HG03558 (cell line): ENCODE results near the gene SYF2.

Experiments
- ATAC-seq: cut with Tn5 transposase; IDR thresholded peaks from one replicate; pipeline ENCODE4 v1.9.1; 2021; ENCODE audit warnings: moderate number of reproducible peaks; ENCODE audit not compliant: unreplicated experiment; ENCODE audit errors: extremely low read depth

The SYF2 gene

DNA sequence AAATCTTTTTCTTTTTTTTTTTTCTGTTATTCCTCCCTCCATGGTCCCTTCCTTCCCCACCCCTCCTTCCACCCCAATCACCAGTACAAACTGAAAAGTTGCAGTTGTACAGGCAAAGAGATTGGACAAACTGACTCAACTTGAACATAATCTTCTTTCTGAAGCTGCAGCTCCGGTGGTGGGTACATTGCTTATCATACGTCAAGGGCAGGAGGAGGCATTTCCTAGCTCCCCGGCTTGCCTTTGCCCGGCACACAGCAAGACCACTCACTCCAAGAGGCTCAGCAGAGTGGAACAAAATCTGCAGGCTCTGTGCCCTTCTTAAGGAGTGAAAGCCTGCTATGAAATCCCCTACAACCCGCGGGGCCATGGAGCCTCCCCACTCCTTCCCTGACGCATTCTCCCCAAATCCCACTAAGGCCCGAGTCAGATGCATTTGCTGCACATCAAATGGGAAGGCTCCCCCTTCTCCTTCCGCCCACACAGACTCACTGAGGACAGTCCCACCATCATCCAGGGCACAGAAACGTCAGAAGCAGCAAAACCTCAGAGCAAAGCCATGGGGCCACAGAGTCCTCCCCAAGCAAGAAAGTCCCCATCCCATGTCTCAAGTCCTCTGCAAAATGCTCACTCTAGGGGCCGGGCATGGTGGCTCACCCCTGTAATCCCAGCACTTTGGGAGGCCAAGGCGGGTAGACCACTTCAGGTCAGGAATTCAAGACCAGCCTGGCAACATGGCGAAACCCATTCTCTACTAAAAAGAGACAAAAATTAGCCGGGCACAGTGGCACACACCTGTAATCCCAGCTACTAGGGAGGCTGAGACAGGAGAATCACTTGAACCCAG is 45.9 kb downstream of the SYF2 start:
- ATAC-seq, result no peak

DNA sequence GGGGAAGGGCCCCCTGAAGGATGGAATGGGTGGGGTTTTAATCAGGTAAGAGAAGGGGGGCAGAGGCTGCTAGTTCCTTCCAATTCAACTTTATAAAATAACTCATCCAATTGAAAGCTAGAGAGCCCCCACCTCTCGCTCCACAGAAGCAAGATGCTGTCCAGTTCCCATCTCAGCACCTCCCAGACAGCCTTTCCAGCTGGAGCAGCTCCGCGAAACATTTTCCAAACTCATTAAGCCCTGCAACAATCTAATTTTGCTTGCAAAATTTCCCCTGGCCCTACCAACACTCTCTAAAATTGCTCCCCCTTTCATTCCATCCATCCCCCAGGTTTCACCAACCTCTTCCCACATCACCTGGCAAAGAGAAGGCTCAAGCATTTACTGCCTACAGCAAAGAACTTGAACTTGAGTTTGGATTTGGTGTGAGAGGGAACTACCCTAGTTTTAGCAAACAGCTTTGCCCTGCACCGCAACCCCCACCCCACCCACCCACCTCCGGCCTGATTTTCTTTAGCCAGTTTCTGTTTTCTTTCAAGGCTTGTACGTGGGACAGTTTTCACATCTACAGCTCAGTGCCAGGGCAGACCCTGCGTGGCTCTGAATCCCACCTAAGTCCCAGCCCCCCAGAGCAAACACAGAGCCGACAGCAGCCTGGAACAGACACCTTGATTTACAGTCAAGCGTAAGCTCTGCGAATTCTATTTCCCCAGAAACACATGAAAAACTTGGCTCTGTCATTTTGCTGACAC is 46.7 kb downstream of the SYF2 start:
- ATAC-seq, result no peak

DNA sequence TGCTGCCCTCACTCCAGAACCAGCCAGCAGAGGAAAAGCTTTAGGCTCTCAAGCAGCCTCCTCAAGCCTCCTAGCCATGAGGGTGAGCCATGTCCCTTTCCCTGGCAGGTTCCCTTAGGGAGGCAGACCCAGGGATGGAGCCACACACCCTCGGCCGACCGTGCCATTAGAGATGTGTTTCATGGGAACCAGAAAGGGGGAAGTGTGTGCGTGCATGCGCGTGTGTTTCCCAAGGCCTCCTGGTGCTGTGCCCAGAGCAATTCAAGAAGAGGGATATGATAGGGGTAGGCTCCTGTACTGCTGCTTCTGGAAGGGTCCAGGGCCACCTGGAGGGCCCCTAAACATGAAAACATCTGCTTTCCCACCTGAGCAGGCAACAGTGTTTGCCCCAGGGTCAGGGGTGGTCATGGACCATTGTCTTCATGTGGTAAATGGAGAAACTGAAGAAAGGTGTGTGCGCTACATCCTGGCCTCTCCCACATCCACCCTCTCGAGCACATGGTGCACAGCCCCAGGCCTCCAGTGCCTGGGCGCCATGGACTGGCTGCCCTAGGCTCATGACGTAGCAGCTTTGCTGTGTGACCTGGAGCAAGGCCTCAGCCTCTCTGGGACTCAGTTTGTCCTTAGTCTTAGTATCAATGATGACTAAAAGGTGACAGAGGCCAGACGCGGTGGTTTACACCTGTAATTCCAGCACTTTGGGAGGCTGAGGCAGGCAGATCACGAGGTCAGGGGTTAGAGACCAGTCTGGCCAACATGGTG is 48.1 kb downstream of the SYF2 start:
- no peak for ATAC-seq

DNA sequence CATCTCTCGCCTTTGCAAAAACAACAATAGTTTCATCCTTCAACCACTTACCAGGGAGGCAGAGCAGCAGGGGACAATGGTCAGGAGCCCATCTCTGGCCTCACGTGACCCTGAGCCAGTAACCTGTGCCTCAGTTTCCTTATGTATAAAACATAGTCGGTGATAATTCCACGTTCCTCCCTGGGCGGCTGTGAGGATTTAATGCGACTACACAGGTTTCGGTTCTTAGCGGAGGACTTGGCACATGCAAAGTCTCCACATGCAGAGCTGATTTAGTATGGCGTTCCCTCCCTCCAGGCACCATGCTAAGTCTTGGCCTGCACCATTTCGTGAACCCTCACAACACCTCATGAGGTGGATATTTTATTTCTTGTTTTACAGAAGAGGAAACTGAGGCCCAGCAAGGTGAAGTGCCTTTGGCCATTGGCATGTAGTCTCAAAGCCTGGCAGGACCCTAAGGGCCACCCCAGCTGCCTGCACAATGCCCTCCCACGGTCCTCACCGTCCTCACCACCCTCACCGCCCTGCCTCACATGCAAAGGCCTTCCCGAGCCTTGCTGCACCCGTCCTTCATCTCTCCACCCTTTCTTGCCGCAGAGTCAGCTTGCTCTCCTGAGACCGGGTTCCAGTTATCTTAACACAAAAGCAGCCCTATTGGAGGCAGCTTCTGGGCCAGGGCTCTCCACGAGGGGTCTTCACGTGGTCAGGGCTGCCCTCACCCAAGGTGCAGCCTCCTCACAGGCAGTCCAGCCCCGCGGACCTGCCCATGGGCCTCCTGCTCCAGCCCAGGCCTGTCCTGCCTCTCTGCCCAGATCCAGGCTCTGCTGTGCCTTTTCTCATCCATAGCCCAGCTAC is 48.9 kb downstream of the SYF2 start:
- no peak for ATAC-seq

DNA sequence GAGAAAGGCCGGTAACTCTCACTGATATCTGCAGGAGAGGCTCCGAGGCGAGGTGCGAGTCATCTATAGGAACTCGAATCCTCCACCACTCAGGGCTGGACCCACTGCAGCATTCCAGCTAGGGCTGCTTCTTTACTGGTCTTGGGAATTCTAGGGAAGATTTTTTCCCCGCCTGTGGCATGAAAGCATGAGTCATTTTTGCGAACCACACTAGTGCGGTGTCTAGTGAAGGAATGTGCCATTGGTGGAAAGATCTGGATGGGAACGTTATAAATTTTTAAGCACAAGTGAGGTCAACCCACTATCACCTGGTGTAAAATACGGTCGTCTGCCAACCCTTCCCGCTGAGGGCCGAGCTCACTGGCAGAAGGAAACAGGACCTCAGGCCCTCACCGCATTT is 49.7 kb downstream of the SYF2 start:
- ATAC-seq, result no peak

DNA sequence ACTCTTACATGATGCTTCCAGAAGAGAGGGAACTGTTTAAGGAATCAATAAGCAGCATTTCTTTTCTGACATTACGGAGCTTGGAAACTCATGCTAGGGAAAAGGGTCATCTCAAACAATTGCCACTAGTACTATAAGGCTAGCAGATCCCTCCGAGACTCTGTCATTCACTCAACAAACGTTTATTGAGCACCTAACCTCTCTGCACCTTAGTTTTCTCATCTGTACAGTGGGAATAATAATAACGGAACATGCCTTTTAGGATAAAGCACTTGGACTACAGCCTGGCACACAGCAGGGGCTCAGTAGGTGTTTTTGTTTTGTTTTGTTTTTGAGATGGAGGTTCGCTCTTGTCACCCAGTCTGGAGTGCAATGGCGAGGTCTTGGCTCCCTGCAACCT is 51.3 kb downstream of the SYF2 start:
- ATAC-seq, result no peak

DNA sequence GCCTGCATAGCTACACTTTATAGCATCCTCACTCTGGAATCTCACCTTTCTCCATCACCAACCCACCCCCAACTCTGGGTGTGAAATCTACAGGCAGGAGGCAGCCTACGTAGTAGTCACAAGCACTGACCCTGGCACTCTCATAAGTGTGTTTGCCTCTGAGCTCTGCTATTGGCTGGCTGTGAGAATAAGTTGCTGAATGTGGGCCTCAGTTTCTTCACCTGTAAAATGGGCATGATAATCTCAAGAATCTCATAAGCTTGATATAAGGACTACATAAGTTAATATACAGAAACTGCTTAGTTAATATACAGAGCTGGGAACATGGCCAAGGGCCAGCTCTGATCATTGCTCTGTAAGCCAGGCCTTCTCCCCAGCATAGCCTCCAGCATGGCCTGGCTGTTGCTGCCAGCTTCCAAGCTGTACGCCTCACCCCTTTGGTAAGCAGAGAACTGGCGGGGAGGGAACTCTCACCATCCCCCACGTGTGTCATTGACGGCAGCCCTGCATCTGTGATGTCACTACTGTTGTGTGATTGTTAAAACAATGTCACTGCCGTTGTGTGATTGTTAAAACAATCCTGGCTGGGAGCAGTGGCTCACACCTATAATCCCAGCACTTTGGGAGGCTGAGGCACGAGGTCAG is 53.3 kb downstream of the SYF2 start:
- ATAC-seq, result no peak

DNA sequence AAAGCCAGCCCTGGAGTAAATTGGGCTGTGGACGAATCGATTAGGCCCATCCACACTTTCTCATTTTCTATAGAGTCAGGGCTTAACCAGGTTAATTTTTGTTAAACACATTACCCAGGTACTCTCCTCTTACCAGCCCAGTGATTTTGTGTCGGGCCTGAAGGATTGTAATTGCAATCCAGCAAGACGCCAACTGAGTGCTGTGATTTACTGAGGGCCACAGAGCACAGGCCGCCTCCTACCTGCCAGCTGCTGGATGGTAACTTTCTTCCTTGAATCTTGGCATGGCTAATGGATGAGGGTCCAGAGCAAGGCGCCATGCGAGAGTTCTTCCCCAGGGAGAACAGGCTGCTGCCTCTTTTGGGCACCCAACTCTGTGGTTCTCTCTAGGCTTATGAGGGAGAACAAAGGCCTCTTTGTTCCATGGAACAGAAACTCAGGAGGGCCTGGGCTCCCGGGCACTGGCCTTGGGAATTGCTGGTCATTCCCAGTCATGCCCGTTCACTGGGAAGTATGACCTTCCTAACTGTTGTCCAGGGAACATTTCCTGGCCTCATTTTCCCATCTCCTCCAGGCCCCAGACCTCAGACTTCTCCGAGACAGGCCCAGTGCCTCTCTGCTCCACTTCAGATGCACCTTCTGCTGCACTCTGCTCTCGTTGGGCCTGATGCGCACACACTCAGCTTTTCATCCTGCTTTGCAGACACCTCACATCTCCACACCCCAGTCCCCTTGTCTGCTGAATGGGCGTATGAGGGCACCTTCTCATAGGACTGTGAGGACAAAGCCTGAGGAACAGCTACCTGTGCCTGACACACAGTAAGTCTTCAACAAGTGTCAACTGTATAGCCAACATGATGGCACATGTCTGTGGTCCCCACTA is 57.3 kb downstream of the SYF2 start:
- no peak for ATAC-seq

DNA sequence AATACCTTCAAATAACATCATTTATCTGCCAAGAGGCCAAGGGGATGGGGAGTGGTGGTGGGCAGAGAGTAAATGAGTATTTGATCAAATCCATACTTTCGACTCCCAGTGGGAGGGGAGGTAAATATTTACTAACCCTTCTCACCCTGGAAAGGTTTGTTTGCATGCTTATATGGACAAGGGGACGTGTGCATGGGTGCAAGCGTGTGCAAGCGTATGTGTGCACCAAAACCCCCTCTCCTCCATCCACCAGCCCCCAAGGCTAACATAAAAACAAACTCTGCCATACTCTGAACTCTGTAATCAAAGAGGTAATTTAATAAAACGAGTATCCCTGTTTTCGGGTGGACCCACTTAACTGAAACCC is 58.0 kb downstream of the SYF2 start:
- no peak for ATAC-seq

DNA sequence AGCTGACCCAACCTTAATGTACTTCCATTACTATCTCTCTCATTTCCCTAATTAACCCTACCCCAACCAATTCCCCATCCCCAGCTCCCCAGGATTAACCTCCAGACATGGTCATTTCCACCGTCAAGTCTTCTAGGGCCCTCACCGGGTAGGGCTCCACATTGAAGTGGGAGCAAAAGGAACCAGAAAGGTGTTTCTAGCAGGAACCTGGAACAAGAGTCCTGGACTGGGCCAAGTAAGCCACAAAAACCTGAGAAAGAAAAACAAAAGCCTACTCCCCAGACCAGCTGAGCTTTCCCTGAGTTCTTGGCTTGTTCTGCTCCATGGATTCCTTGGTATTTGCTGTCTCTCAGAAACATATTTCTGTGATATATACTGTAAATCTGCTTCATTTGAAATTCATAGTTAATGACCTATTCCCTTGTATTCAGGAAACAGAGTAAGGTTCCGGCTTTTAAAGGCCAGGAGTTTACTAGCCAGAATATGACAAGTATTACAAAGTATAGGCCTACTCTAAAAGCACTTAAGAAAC is 58.4 kb downstream of the SYF2 start:
- no peak for ATAC-seq
